ENCODE measurements around the gene OR7G3. TPM values are rescaled to one million over a fixed set of nuclear protein-coding genes. Genes with fewer than 3 reads are reported as not detected.

The OR7G3 gene
- total RNA-seq = not detected
- polyA plus RNA-seq (ENCODE audit: insufficient read depth, low read depth, low replicate concordance) = not detected
- long read RNA-seq, donor 1 = 0 reads
- long read RNA-seq, donor 2 = 0 reads

GRCh38 chr19:9126900-9127405 lies at the start of gene OR7G3:
Gene OR7G3 (minus strand): TSS chr19:9126950. CDS start chr19:9126950, 0 bp downstream.
- no peak for TF ChIP-seq CTCF (IDR thresholded peaks at IDR 0.05)
- no peak for TF ChIP-seq POLR2A (IDR thresholded peaks at IDR 0.05)
- 73 to 88% methylated on average over 1 of the region's 1 CpG for WGBS, 2 donors
- Histone ChIP-seq H3K27ac (no peak within 1 kb of the TSS), H3K9me3 (no peaks in the 10 kb centered on the region), H3K4me3 (no peak within 1 kb of the TSS), H3K27me3 (no peaks in the 10 kb centered on the region), H3K4me1 (no peaks in the 10 kb centered on the region), H3K36me3 (ENCODE audit: low read depth, missing control alignments) (no peaks in the 10 kb centered on the region)
- intact Hi-C loops (cut with DNase I; ENCODE audit: low total_unique reads) = no loop called here
- DNase-seq = no peak

GRCh38 chr19:9175326-9175725 lies 48.6 kb upstream of the OR7G3 start:
- Histone ChIP-seq H3K9me3 (no peaks in the 10 kb centered on the region), H3K36me3 (ENCODE audit: low read depth, missing control alignments) (no peaks in the 10 kb centered on the region), H3K4me3 (no peak overlapping the region), H3K27ac (no peak overlapping the region), H3K27me3 (no peaks in the 10 kb centered on the region), H3K4me1 (no peaks in the 10 kb centered on the region)
- TF ChIP-seq POLR2A (IDR thresholded peaks at IDR 0.05) (no peak), CTCF (IDR thresholded peaks at IDR 0.05) (no peak)
- DNase-seq = no peak
- intact Hi-C loops (cut with DNase I; ENCODE audit: low total_unique reads) = no loop called here
- WGBS, 2 donors = 87 to 96% methylated on average over 5 of the region's 5 CpGs

DNA sequence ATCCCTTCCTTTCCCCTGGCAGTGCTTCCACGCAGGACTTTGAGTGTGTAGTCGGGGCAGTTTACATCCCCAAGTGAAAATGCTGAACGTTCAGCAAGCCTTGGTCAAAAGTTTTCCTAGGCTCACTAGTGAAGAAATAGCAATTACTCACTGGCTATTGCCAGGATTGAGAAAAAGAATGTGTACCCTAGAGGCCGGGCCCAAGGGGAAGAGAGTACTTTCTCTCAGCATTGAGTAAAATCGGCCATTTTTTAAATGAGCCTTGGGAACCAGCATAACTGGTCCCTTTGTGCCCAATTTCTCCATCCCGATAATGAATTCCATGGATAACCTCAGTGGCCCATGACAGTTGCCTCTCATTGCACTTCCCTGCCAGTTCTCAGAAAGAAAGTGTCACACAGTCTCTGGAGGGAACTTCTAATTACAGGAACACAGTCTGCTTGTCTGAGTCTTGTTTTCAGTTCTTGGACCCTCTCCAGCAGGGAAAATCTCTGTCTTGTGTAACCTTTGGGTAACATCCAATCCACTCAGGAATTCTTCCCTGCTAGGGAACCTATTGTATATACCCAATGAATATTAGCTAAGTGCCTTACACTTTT lies 44.7 kb upstream of the OR7G3 start:
- no peaks in the 10 kb centered on the region for H3K27me3 ChIP-seq
- H3K27ac ChIP-seq = no peak overlapping the region
- H3K4me3 ChIP-seq = no peak overlapping the region
- H3K4me1 ChIP-seq = no peaks in the 10 kb centered on the region
- WGBS, 2 donors = 76 to 82% methylated on average over 6 of the region's 6 CpGs
- no peaks in the 10 kb centered on the region for H3K36me3 ChIP-seq (ENCODE audit: low read depth, missing control alignments)
- no peak for DNase-seq
- no peaks in the 10 kb centered on the region for H3K9me3 ChIP-seq
- TF ChIP-seq CTCF (IDR thresholded peaks at IDR 0.05) (no peak), POLR2A (IDR thresholded peaks at IDR 0.05) (no peak)
- intact Hi-C loops (cut with DNase I; ENCODE audit: low total_unique reads) = no loop called here

DNA sequence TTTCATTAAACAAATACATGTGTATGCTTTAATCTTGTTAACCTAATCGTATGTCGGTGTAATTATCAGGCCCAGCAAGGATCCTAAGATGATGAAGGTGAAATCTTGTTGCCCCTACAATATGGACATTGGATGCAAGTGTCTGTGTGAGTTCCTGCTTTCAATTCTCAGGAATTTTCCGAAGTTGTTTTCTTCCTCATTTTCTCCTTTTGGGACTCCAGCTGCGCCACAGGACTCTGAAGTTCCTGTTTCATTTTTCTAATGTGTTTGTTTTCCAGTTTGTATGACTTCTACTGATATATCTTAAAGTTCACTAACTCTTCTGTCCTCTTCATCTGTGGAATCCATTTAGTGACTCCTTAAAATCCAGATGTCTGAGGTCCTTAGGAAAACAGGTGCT lies 40.1 kb upstream of the OR7G3 start:
- H3K27me3 ChIP-seq = no peaks in the 10 kb centered on the region
- no peaks in the 10 kb centered on the region for H3K9me3 ChIP-seq
- H3K36me3 ChIP-seq (ENCODE audit: low read depth, missing control alignments) = no peaks in the 10 kb centered on the region

More for the DNA sequence above, 40.1 kb upstream of the OR7G3 start:
- Histone ChIP-seq H3K4me3 (no peak overlapping the region), H3K4me1 (no peaks in the 10 kb centered on the region), H3K27ac (no peak overlapping the region)
- DNase-seq = no peak
- no peak for TF ChIP-seq POLR2A (IDR thresholded peaks at IDR 0.05)
- TF ChIP-seq CTCF (IDR thresholded peaks at IDR 0.05) = no peak
- intact Hi-C loops (cut with DNase I; ENCODE audit: low total_unique reads) = no loop called here
- WGBS, 2 donors = 91 to 96% methylated on average over 4 of the region's 4 CpGs

All from testis (tissue), 5 donors.